Suprapubic skin (tissue), 4 donors: Measurements from ENCODE around the gene EMP3.

Source experiments
- CTCF ChIP-seq, 2 donors: fragments of 200-600 bp in 1 of 2; fragments of 450-650 bp in 1 of 2; sonication (generic) in 1 of 2; IDR thresholded peaks; one replicate each; pipeline ENCODE4 v1.5.1; 2016 to 2019; ENCODE audit warnings: antibody characterized with exemption in 2 of 2, mild to moderate bottlenecking in 1 of 2, moderate library complexity in 1 of 2
- POLR2A ChIP-seq, 2 donors: fragments of 450-650 bp; IDR thresholded peaks; one replicate each; pipeline ENCODE4 v1.6.1; 2017; ENCODE audit warnings: antibody characterized with exemption in 2 of 2, mild to moderate bottlenecking in 2 of 2, moderate library complexity in 2 of 2
- POLR2AphosphoS5 ChIP-seq, 3 donors: sonication (generic); formaldehyde crosslinking; IDR thresholded peaks; one replicate each; pipeline ENCODE4 v1.6.1; 2017; ENCODE audit warnings: antibody characterized with exemption in 3 of 3

DNA sequence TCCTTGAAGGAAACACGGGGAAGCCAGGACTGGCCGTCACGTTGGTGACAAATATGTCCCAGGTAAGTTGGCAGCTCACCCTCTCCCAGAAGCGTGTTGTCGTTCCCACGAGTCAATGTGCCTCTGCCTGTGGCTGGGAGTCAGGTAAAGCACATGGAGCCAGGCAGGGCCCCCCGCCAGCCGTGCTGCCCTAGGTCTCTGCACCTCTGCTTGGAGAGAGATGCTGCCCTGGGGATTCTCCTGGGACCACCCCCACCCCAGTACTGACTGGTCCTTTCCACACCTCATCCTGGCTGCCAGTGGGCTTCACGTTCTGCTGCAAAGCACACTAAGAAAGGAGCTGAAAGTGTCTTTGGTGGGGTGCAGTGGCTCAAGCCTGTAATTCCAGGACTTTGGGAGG, 45.6 kb upstream of the EMP3 start:
- TF ChIP-seq POLR2AphosphoS5 (IDR thresholded peaks at IDR 0.05) (no peak), CTCF (IDR thresholded peaks at IDR 0.05) (no peak), POLR2A (IDR thresholded peaks at IDR 0.05) (no peak)
